Naive thymus-derived CD4-positive, alpha-beta T cell (primary cell): ENCODE data around the gene DCAF15. TPM values are rescaled to one million over a fixed set of nuclear protein-coding genes. Genes with fewer than 3 reads are reported as not detected.

Experiments
- ATAC-seq: fragments of 150-1000 bp; cut with Tn5 transposase; 2 replicates; pipeline ENCODE4 v1.10.0; 2021; ENCODE audit warnings: mild to moderate bottlenecking, moderate library complexity
- CTCF ChIA-PET: fragments of 350-600 bp; sonication (Branson Sonifier 250); formaldehyde crosslinking; loops from one replicate; lab custom pipeline; 2021; ENCODE audit warnings: antibody characterized with exemption; lab: Charles Lee
- POLR2A ChIA-PET: fragments of 350-600 bp; sonication (Branson Sonifier 250); formaldehyde crosslinking; loops from one replicate; lab custom pipeline; 2021; ENCODE audit warnings: antibody characterized with exemption, inconsistent platforms; lab: Charles Lee
- DNase-seq, 9 donors: peaks; one replicate each; pipeline versions ENCODE4 v3.0.0 to v3.0.0-alpha.2; 2020 to 2022; ENCODE audit warnings: mixed read lengths in 1 of 9
- H3K27ac ChIP-seq: one replicate; pipeline ENCODE4 v1.7.0; 2013; ENCODE audit warnings: mild to moderate bottlenecking, low read depth, low read length, moderate library complexity
- H3K27me3 ChIP-seq, 2 donors: one replicate each; pipeline ENCODE4 v1.7.0; 2013; ENCODE audit warnings: low read length in 2 of 2, mild to moderate bottlenecking in 2 of 2, moderate library complexity in 2 of 2; ENCODE audit not compliant: control insufficient read depth in 2 of 2, insufficient read depth in 2 of 2
- H3K36me3 ChIP-seq, 3 experiments: 1 replicate in 2 of 3; 2 replicates in 1 of 3; pipeline ENCODE4 v1.7.0; 2013; ENCODE audit warnings: low read length in 3 of 3, mild to moderate bottlenecking in 3 of 3, moderate library complexity in 1 of 3; ENCODE audit not compliant: insufficient read depth in 3 of 3, control insufficient read depth in 2 of 3
- H3K4me1 ChIP-seq, 2 donors: one replicate each; pipeline ENCODE4 v1.7.0; 2013; ENCODE audit warnings: low read length in 2 of 2, mild to moderate bottlenecking in 2 of 2, moderate library complexity in 1 of 2; ENCODE audit not compliant: control insufficient read depth in 2 of 2, insufficient read depth in 2 of 2
- H3K4me3 ChIP-seq: 2 replicates; pipeline ENCODE4 v1.7.0; 2013; ENCODE audit warnings: mild to moderate bottlenecking, low read length
- H3K9me3 ChIP-seq, 3 experiments: 1 replicate in 2 of 3; 2 replicates in 1 of 3; pipeline ENCODE4 v1.7.0; 2013; ENCODE audit warnings: low read length in 3 of 3; ENCODE audit not compliant: control insufficient read depth in 2 of 3
- H3K27ac Mint-ChIP-seq, 9 donors: one replicate each; pipeline ENCODE4 v1.8.0; 2020 to 2022; ENCODE audit warnings: mixed read lengths in 9 of 9, mild to moderate bottlenecking in 8 of 9, moderate library complexity in 5 of 9, inconsistent platforms in 2 of 9
- H3K27me3 Mint-ChIP-seq, 5 donors: one replicate each; pipeline ENCODE4 v1.8.0; 2021 to 2022; ENCODE audit warnings: mixed read lengths in 5 of 5, mild to moderate bottlenecking in 1 of 5
- H3K36me3 Mint-ChIP-seq, 5 donors: one replicate each; pipeline ENCODE4 v1.8.0; 2020 to 2022; ENCODE audit warnings: mixed read lengths in 5 of 5, mild to moderate bottlenecking in 3 of 5, inconsistent platforms in 1 of 5
- H3K4me1 Mint-ChIP-seq, 7 donors: one replicate each; pipeline ENCODE4 v1.8.0; 2020 to 2022; ENCODE audit warnings: mixed read lengths in 7 of 7, mild to moderate bottlenecking in 3 of 7, inconsistent platforms in 1 of 7
- H3K4me3 Mint-ChIP-seq, 10 donors: one replicate each; pipeline ENCODE4 v1.8.0; 2020 to 2022; ENCODE audit warnings: mild to moderate bottlenecking in 10 of 10, mixed read lengths in 10 of 10, moderate library complexity in 6 of 10, inconsistent platforms in 2 of 10
- H3K9me3 Mint-ChIP-seq, 11 donors: one replicate each; pipeline ENCODE4 v1.8.0; 2020 to 2022; ENCODE audit warnings: mixed read lengths in 11 of 11, mild to moderate bottlenecking in 4 of 11, inconsistent platforms in 1 of 11, moderate library complexity in 1 of 11
- intact Hi-C, 2 donors: fragments of 100-400 bp; cut with micrococcal nuclease; formaldehyde crosslinking; loops; one replicate each; pipeline ENCODE4 v1.15.1; 2023
- polyA plus RNA-seq, 2 donors: library from polyadenylated mRNA; unstranded; fragments of 300-500 nt; fragmentation: Illumina TruSeq; gene quantifications; one replicate each; pipeline ENCODE4 v1.2.3, GENCODE V29; 2021
- total RNA-seq, 6 experiments: library from RNA in 5 of 6; stranded (reverse) in 5 of 6; gene quantifications; 1 replicate in 5 of 6; 2 replicates in 1 of 6; pipeline ENCODE4 v1.2.3 and lab custom pipeline; 2021 to 2026

DCAF15 gene
- total and polyA plus RNA-seq, 7 experiments from 2014 or later = 3.7 to 92.0 (median 84.5) TPM

DNA sequence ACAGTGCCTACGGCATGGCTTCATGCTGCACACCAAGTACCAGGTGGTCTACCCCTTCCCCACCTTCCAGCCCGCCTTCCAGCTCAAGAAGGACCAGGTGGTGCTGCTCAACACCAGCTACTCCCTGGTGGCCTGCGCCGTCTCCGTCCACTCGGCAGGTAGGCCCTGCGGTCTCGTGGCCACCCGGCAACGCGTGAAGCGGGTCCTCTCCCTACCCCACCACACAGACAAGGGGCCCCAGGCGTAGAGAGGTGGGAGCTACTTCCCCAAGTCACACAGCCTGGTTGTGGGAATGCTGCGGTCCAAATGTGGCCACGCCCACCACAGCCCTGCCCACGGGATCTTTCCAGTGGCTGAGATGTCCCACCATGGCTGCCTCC is 4.0 kb downstream of the DCAF15 start:
- Mint-ChIP-seq H3K9me3 (no peaks in the 10 kb centered on the region), H3K4me3 (peak overlapping the region in 1 of 10 donors; percentile 53), H3K4me1 (peaks cover 5 to 28% (median 19%) of the 10 kb centered on the region in 7 donors), H3K27me3 (no peaks in the 10 kb centered on the region), H3K36me3 (peaks cover 0 to 17% (median 2%) of the 10 kb centered on the region in 5 donors), H3K27ac (peak overlapping the region in 1 of 9 donors; percentile 25)
- H3K27ac ChIP-seq = no peak overlapping the region
- ATAC-seq (no peak), DNase-seq (no peak)
- H3K9me3 ChIP-seq = no peaks in the 10 kb centered on the region
- H3K27me3 ChIP-seq = no peaks in the 10 kb centered on the region
- ChIA-PET POLR2A (interaction anchor here (0.6 to 6.3 kb wide), 5 partner anchors 29 to 93 kb away, joined by 4 to 59 read pairs (median 5); partner anchors contain the start of gene IL27RA), CTCF (interaction anchor here (1.2 kb wide), 2 partner anchors 20 to 30 kb away, joined by 3 read pairs; no protein-coding TSS in a partner anchor)
- peaks cover 0 to 73% (median 0%) of the 10 kb centered on the region in 3 experiments for H3K36me3 ChIP-seq
- peaks cover 13 to 17% of the 10 kb centered on the region in 2 donors for H3K4me1 ChIP-seq
- intact Hi-C loops = no loop called here
- H3K4me3 ChIP-seq = no peak overlapping the region

DNA sequence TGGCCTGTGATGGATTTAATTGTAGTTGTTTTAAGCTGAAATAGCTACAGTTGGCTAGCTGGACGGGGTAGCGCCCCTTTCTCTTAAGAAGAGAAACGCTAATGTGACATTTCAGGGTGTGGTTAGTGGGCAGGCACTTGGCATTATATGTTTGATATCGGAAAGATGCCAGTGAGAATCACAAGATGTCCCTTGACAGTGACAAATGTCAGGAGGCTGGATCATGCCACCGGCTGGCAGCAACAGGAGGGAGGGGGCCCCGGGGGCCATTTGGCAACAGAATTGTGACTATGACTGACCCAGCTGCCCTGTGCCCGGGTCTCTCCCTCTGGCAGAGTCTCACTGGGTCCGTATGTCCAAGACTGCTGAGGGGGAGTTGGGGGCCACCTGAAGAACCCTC is 4.7 kb downstream of the DCAF15 start:
- Histone ChIP-seq H3K36me3 (peaks cover 0 to 80% (median 0%) of the 10 kb centered on the region in 3 experiments), H3K4me3 (no peak overlapping the region), H3K27ac (no peak overlapping the region), H3K4me1 (peaks cover 11 to 13% of the 10 kb centered on the region in 2 donors), H3K27me3 (no peaks in the 10 kb centered on the region), H3K9me3 (no peaks in the 10 kb centered on the region)
- no peak overlapping the region for H3K4me3 Mint-ChIP-seq
- no peaks in the 10 kb centered on the region for H3K27me3 Mint-ChIP-seq
- ChIA-PET POLR2A (interaction anchor here (0.8 to 1.0 kb wide), 2 partner anchors 48 to 85 kb away, joined by 5 read pairs; no protein-coding TSS in a partner anchor), CTCF (interaction anchor here (0.6 to 1.2 kb wide), 3 partner anchors 19 to 52 kb away, joined by 3 to 4 read pairs (median 3); no protein-coding TSS in a partner anchor)
- ATAC-seq (no peak), DNase-seq (no peak)
- no peaks in the 10 kb centered on the region for H3K9me3 Mint-ChIP-seq
- intact Hi-C loops = no loop called here
- peaks cover 0 to 21% (median 5%) of the 10 kb centered on the region in 5 donors for H3K36me3 Mint-ChIP-seq
- H3K4me1 Mint-ChIP-seq = peaks cover 1 to 22% (median 15%) of the 10 kb centered on the region in 7 donors
- H3K27ac Mint-ChIP-seq = peak overlapping the region in 1 of 9 donors; percentile 54

DNA sequence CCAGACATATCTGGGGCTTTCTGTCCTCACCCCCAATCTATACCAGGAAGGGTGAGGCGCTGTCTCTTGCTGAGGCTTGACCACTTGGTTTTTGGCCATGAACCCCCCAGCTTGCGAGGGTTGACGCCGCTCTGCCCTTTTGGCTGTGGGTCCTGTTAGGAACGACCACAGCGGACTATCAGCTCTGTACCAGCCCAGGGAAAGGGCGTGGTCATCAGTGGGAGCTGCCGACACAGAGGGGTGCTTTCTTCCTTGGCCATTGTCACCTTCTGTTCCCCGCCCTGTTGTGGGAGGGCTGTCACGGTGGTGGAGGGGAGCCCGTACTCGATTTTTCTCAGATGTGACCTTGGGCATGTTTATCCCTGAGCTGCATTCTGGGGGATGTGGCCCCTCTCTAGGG is 5.7 kb downstream of the DCAF15 start:
- H3K4me3 Mint-ChIP-seq = no peak overlapping the region
- Histone ChIP-seq H3K4me3 (no peak overlapping the region), H3K27me3 (no peaks in the 10 kb centered on the region), H3K36me3 (peaks cover 0 to 83% (median 0%) of the 10 kb centered on the region in 3 experiments), H3K9me3 (no peaks in the 10 kb centered on the region), H3K4me1 (peaks cover 10 to 12% of the 10 kb centered on the region in 2 donors), H3K27ac (no peak overlapping the region)
- H3K36me3 Mint-ChIP-seq = peaks cover 0 to 21% (median 5%) of the 10 kb centered on the region in 5 donors
- ATAC-seq (no peak), DNase-seq (no peak)
- ChIA-PET POLR2A (interaction anchor here (0.6 to 1.0 kb wide), 2 partner anchors 49 to 1037 kb away, joined by 3 read pairs; no protein-coding TSS in a partner anchor), CTCF (no interaction called here)
- intact Hi-C loops = no loop called here
- peaks cover 0 to 21% (median 13%) of the 10 kb centered on the region in 7 donors for H3K4me1 Mint-ChIP-seq
- no peak overlapping the region for H3K27ac Mint-ChIP-seq
- H3K9me3 Mint-ChIP-seq = no peaks in the 10 kb centered on the region
- H3K27me3 Mint-ChIP-seq = no peaks in the 10 kb centered on the region

DNA sequence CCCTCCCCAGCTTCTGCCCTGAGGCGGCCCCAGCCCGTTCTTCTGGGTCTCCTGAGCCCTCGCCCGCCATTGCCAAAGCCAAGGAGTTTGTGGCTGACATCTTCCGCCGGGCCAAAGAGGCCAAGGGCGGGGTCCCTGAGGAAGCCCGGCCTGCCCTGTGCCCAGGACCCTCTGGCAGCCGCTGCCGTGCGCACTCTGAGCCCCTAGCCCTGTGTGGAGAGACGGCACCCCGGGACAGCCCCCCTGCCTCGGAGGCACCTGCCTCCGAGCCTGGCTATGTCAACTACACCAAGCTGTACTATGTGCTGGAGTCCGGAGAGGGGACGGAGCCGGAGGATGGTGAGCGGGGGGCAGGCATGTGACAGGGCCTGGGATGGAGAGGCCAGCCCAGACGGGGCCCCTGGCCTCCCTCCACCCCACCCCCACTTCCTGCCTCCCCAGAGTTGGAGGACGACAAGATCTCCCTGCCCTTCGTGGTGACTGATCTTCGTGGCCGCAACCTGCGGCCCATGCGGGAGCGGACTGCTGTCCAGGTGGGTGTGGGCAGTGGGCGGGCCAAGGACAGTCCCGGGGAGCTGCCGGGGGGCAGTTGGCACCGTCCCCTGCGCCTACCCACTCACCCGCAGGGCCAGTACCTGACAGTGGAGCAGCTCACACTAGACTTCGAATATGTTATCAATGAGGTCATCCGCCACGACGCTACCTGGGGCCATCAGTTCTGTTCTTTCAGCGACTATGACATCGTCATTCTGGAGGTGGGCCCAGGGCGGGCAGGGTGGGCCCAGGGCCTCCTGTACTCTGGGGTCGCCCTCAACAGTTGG is 7.0 kb downstream of the DCAF15 start:
- Histone ChIP-seq H3K27me3 (no peaks in the 10 kb centered on the region), H3K9me3 (no peaks in the 10 kb centered on the region), H3K27ac (no peak overlapping the region), H3K36me3 (peaks cover 0 to 84% (median 0%) of the 10 kb centered on the region in 3 experiments), H3K4me3 (no peak overlapping the region), H3K4me1 (no peaks in the 10 kb centered on the region)
- H3K9me3 Mint-ChIP-seq = no peaks in the 10 kb centered on the region
- POLR2A ChIA-PET = interaction anchor here (0.6 to 1.1 kb wide), 4 partner anchors 33 to 89 kb away, joined by 3 to 4 read pairs (median 4); no protein-coding TSS in a partner anchor
- no peak for ATAC-seq
- intact Hi-C loops = no loop called here
- H3K4me1 Mint-ChIP-seq = peaks cover 0 to 8% (median 3%) of the 10 kb centered on the region in 7 donors
- H3K4me3 Mint-ChIP-seq = no peak overlapping the region
- peaks cover 0 to 22% (median 5%) of the 10 kb centered on the region in 5 donors for H3K36me3 Mint-ChIP-seq
- H3K27ac Mint-ChIP-seq = no peak overlapping the region
- no peak for DNase-seq
- CTCF ChIA-PET = interaction anchor here (0.8 to 1.4 kb wide), 4 partner anchors 45 to 117 kb away, joined by 3 read pairs; no protein-coding TSS in a partner anchor
- no peaks in the 10 kb centered on the region for H3K27me3 Mint-ChIP-seq

DNA sequence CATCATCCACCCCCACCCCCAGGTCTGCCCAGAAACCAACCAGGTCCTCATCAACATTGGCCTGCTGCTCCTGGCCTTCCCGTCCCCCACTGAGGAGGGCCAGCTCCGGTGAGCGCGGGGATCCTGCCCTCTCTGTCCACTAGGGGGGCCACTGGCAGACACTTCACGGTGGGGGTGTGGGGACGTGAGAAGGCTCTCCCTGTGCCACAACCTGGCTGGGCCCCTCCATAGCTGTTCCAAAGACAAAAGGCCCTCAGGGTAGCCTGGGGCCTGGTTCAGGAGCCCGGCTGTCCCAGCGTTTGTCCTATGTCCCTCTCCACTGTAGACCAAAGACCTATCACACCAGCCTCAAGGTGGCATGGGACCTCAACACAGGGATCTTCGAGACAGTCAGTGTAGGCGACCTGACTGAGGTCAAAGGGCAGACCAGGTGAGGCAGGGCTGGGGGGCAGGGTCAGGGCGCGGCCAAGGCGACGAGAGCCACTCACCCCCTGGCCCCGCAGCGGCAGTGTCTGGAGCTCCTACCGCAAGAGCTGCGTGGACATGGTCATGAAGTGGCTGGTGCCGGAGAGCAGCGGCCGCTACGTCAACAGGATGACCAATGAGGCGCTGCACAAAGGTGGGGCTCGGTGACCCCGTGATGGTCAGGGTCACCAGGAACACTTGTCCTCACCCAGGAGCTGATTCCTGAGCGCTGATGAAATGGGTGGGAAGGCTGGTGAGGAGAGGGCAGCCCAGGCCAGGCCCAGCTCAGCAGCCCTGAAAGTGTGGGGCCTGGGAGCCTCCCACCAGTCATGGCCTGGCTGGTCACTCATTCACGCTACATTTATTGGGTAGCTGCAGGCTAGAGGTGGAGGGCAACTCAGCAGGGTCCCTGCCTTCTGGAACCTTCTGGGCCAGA is 7.9 kb downstream of the DCAF15 start:
- Histone ChIP-seq H3K36me3 (peaks cover 0 to 87% (median 0%) of the 10 kb centered on the region in 3 experiments), H3K9me3 (no peaks in the 10 kb centered on the region), H3K4me3 (no peak overlapping the region), H3K27ac (no peak overlapping the region), H3K27me3 (no peaks in the 10 kb centered on the region), H3K4me1 (no peaks in the 10 kb centered on the region)
- DNase-seq (peak in 2 of 9 donors; percentile 29 to 37), ATAC-seq (peak; percentile 61)
- H3K27me3 Mint-ChIP-seq = no peaks in the 10 kb centered on the region
- CTCF ChIA-PET = interaction anchor here (0.8 to 1.4 kb wide), 5 partner anchors 17 to 116 kb away, joined by 3 to 4 read pairs (median 3); no protein-coding TSS in a partner anchor
- H3K4me3 Mint-ChIP-seq = no peak overlapping the region
- no peaks in the 10 kb centered on the region for H3K9me3 Mint-ChIP-seq
- peaks cover 0 to 31% (median 10%) of the 10 kb centered on the region in 5 donors for H3K36me3 Mint-ChIP-seq
- H3K27ac Mint-ChIP-seq = peak overlapping the region in 3 of 9 donors; percentile 31 to 75 (median 43)
- peaks cover 0 to 5% (median 3%) of the 10 kb centered on the region in 7 donors for H3K4me1 Mint-ChIP-seq
- intact Hi-C loops = loop anchor here in 1 of 2 donors (1.0 to 2.0 kb wide), 2 partner anchors 73 to 88 kb away; no protein-coding TSS in a partner anchor
- POLR2A ChIA-PET = interaction anchor here (0.6 to 1.1 kb wide), 5 partner anchors 32 to 89 kb away, joined by 3 to 4 read pairs (median 4); partner anchors contain the start of gene IL27RA
